Activated T-helper 1 cell treated with Interleukin-2 at 50 U/mL for 16 hours (primary cell): ENCODE data around the gene GRID1.
"Not testable (repeated sequence)": the region's sequence is repeated elsewhere in the genome, so short reads cannot be mapped to it uniquely, and the experiment has no call there.

ENCODE experiments used
- DNase-seq: peaks from one replicate; pipeline ENCODE4 v3.0.0-alpha.2; 2020; ENCODE audit warnings: low read depth

GRID1 gene

GRCh38 chr10:86391986-86392722 lies 25.6 kb upstream of the GRID1 start:
- DNase-seq: no peak

GRCh38 chr10:86391236-86391840 lies 24.7 kb upstream of the GRID1 start:
- DNase-seq: no peak

DNA sequence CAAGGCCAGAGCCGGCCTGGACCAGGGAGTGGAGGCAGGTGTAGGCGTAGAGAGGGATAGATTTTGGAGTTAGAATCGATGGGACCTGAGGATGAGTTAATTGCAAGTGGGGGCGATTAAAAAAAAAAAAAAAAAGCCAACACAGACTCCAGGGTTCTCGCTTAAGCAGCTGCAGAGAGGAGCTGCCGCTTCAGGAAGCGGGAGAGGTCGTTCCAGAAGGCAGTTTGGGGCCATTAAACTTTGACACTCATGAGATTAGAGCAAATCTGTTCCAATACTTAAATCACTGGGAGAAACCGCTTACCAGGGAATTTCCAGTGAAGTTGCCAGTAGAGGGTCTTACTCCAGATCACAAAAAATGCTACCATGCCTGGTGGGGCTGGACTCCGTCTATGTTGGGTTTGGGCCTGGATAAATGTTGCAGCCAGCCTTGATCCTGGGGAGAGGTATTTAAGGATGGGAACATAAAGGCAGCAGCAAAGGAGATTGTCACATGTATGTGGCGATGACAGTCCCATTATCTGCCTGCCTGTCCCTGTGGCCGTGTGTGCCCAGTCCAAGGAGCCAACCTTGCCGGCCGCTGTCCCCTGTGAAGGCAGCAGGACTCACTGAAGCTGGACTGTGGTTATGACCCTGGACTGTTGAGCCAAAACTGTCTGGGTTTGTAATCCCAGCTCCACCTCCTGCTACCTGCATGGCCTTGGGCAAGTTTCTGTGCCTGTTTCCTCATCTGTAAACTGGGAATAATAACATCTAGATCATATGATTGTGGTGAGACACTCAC lies 23.9 kb upstream of the GRID1 start:
- no peak for DNase-seq

- DNase-seq: no peak
These were observed 23.0 kb upstream of the GRID1 start for GRCh38 chr10:86389441-86390193.

- DNase-seq: not testable (repeated sequence)
These were observed 22.5 kb upstream of the GRID1 start for GRCh38 chr10:86389109-86389440.

- no peak for DNase-seq
These were observed 21.6 kb upstream of the GRID1 start for GRCh38 chr10:86388119-86388704.

GRCh38 chr10:86387178-86387794 lies 20.7 kb upstream of the GRID1 start:
- DNase-seq: no peak

- DNase-seq: no peak
These were observed 19.2 kb upstream of the GRID1 start for GRCh38 chr10:86385806-86386205.

DNA sequence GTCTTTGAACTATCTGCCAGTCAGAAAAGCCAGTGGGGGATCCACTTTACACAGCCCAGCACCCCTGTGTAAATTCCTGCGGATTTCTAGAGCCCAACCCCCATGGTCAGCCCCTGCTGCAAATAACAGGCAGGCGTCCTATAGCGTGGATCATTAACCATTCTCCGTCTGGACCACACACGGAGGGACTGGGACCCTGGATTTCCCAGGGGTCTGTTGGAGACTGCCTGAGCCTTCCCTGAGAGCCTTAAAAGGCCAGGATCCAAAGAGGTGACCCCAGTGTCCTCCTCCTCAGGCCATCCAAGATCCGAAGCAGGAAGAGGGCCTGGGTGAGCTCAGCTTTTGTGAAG lies 11.2 kb upstream of the GRID1 start:
- no peak for DNase-seq

GRCh38 chr10:86376852-86377796 lies 10.5 kb upstream of the GRID1 start:
- DNase-seq: peak; percentile 73

DNA sequence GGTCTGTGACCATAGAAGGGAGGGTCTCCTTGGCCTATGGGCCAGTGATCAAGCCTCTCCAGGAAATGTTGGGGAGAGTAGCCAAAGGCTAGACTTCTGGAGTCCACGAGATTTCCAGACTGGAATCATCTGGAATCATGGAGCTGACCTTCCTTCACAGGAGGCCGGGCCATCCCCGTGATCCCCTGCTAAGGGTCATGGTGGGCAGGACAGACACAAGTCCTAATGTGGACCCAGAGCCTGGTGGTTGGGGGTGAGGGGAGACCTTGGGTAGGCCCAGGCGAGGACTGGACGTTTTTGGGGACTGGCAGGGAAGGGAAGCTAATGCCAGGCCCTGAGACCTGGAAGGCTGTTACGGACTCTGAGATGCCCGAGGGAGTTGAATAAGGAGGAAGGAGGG lies 9.8 kb upstream of the GRID1 start:
- DNase-seq: no peak

GRCh38 chr10:86375204-86375603 lies 8.6 kb upstream of the GRID1 start:
- no peak for DNase-seq

GRCh38 chr10:86374664-86375063 lies 8.1 kb upstream of the GRID1 start:
- DNase-seq: no peak

GRCh38 chr10:86373828-86374227 lies 7.2 kb upstream of the GRID1 start:
- no peak for DNase-seq

- no peak for DNase-seq
These were observed 6.7 kb upstream of the GRID1 start for GRCh38 chr10:86373251-86373650.

GRCh38 chr10:86372784-86373239 lies 6.2 kb upstream of the GRID1 start:
- DNase-seq: no peak

- DNase-seq: no peak
These were observed 5.7 kb upstream of the GRID1 start for GRCh38 chr10:86372119-86372783.

DNA sequence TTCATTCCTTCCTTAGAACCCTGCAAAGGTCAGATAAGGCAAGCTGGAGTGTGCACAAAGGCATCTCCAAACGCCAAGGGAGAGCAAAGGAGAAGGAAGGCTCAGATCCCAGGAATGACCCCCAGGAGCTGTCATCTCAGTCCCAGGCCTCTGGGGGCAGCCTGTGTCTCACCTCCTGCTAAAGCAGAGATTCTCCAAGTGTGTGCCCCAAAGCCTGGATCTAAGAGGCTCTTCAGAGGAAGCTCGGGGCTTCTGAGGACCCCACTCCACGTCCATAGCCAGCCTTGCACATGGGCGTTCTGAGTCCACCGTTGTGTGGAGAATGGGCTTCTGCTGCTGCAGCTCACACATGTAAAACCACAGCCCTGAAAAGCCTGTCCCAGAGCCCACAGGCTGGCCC lies 5.1 kb upstream of the GRID1 start:
- DNase-seq: no peak

DNA sequence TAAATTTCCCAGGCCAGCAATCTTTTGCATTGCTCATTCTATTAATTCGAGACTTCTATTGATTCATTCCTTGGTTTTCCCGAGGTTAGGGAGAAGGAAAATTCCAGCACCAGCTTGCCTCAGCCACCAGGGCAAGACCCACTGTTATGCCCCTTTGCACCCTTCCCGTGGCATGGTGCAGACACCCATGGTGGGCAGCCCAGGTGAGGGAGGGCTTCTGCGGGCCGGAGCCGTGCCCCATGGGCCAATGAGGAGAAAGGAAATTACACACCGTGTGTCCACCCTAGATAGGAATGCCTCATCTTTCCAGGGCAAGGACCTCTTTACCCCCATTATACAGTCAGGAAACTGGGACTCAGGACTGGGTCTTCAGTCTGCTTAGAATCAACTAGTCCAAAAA lies 4.5 kb upstream of the GRID1 start:
- no peak for DNase-seq

DNA sequence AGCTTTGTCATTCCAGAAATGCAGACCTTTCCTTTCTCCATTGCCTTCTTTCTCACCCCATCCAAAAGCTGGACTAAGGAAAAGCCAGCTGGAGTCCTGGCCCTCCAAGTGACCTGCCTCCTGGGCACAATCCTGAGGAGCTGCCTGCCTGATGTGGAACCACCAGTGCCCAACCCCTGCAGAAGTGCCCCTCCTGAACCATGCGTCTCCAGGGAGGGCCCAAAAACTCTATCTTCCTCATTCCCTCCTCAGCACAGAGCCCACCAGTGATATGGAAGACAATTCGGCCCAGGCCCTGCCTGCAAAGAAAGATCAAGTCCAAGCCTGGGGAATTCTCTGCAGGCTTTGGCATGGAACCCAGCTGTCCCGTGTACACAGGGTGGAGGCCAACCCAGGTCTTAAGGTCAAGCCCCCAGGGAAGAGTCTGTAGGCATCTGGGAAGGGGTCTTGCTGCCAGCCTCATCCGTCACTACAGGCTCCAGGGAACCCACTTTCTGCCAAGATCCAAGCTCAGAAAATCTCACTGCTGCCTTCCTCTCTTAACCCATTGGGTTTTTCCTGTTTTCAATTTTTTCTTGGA lies 3.5 kb upstream of the GRID1 start:
- no peak for DNase-seq
